Ovary (tissue), 3 donors: ENCODE measurements around the gene CYYR1.

ENCODE experiments used
- CTCF ChIP-seq, 3 donors: fragments of 450-650 bp in 2 of 3; fragments of 200-600 bp in 1 of 3; IDR thresholded peaks; one replicate each; pipeline versions ENCODE4 v1.5.1 to v1.8.0; 2016 to 2022; ENCODE audit warnings: antibody characterized with exemption in 3 of 3, mild to moderate bottlenecking in 1 of 3
- POLR2A ChIP-seq: fragments of 450-650 bp; IDR thresholded peaks from one replicate; pipeline ENCODE4 v1.6.1; 2017; ENCODE audit warnings: antibody characterized with exemption, mild to moderate bottlenecking, moderate library complexity
- donor health status: DM: no; HTN: no; CAD: no.

- TF ChIP-seq CTCF (IDR thresholded peaks at IDR 0.05) (no peak), POLR2A (no peak)
Observed at GRCh38 chr21:26599261-26599660, 26.2 kb upstream of the CYYR1 start.
